Measurements from ENCODE around the gene FBXW8.

The FBXW8 gene

GRCh38 chr12:116920939-116921338 is 10.2 kb downstream of the FBXW8 start:
- H3K27ac ChIP-seq (ENCODE audit: low read length), result no peak overlapping the region; the same call in 1 of the 2 replicates
- TF ChIP-seq CTCF (IDR thresholded peaks at IDR 0.05; ENCODE audit: low read length) (no peak), EZH2 (optimal IDR thresholded peaks at IDR 0.05; ENCODE audit: low read depth, low read length) (no peak), EZH2phosphoT487 (IDR thresholded peaks at IDR 0.05; ENCODE audit: low read length) (no peak)
- no peaks in the 10 kb centered on the region for H3K27me3 ChIP-seq (replicated peaks; ENCODE audit: insufficient read depth, low read length)
- H3K36me3 ChIP-seq (replicated peaks; ENCODE audit: insufficient read depth, low read length), result no peaks in the 10 kb centered on the region
- no peaks in the 10 kb centered on the region for H3K9me3 ChIP-seq (replicated peaks; ENCODE audit: insufficient read depth, low read length)
- H3K9ac ChIP-seq (ENCODE audit: low read length), result no peak overlapping the region
- H3F3A ChIP-seq (ENCODE audit: insufficient read depth, low read length), result peaks cover 29% of the 10 kb centered on the region
- H4K20me1 ChIP-seq (ENCODE audit: insufficient read depth, low read length), result no peaks in the 10 kb centered on the region
- no peak overlapping the region for H3K4me3 ChIP-seq (ENCODE audit: low read length)
- H3K79me2 ChIP-seq (ENCODE audit: low read length), result peaks cover 19% of the 10 kb centered on the region
- H3K9me2 ChIP-seq (replicated peaks; ENCODE audit: insufficient read depth, low read length), result no peaks in the 10 kb centered on the region
- H2AFZ ChIP-seq (ENCODE audit: low read length), result no peak overlapping the region
- H3K4me2 ChIP-seq (ENCODE audit: low read depth, low read length), result no peak overlapping the region
- peaks cover 47% of the 10 kb centered on the region for H3K4me1 ChIP-seq (ENCODE audit: low read length)
- DNase-seq, result no peak

- no peak overlapping the region for H3K4me3 ChIP-seq (ENCODE audit: low read length)
- DNase-seq, result peak; percentile 76
- no peaks in the 10 kb centered on the region for H4K20me1 ChIP-seq (ENCODE audit: insufficient read depth, low read length)
- peaks cover 29% of the 10 kb centered on the region for H3F3A ChIP-seq (ENCODE audit: insufficient read depth, low read length)
- H2AFZ ChIP-seq (ENCODE audit: low read length), result no peak overlapping the region
- H3K9me3 ChIP-seq (replicated peaks; ENCODE audit: insufficient read depth, low read length), result no peaks in the 10 kb centered on the region
- H3K27me3 ChIP-seq (replicated peaks; ENCODE audit: insufficient read depth, low read length), result no peaks in the 10 kb centered on the region
- TF ChIP-seq EZH2 (optimal IDR thresholded peaks at IDR 0.05; ENCODE audit: low read depth, low read length) (no peak), EZH2phosphoT487 (IDR thresholded peaks at IDR 0.05; ENCODE audit: low read length) (no peak), CTCF (IDR thresholded peaks at IDR 0.05; ENCODE audit: low read length) (no peak)
- peak overlapping the region; percentile 13; the same call in 1 of the 2 replicates for H3K4me2 ChIP-seq (ENCODE audit: low read depth, low read length)
- H3K79me2 ChIP-seq (ENCODE audit: low read length), result peaks cover 18% of the 10 kb centered on the region
- peaks cover 44% of the 10 kb centered on the region for H3K4me1 ChIP-seq (ENCODE audit: low read length)
- H3K9ac ChIP-seq (ENCODE audit: low read length), result 0 out of 2 replicates have a peak overlapping the region, but pooled peaks have one; percentile 15
- no peaks in the 10 kb centered on the region for H3K36me3 ChIP-seq (replicated peaks; ENCODE audit: insufficient read depth, low read length)
- peak overlapping the region; percentile 95 for H3K27ac ChIP-seq (ENCODE audit: low read length)
- H3K9me2 ChIP-seq (replicated peaks; ENCODE audit: insufficient read depth, low read length), result no peaks in the 10 kb centered on the region
These were observed 11.6 kb downstream of the FBXW8 start for GRCh38 chr12:116922194-116922897.

GRCh38 chr12:116924558-116925453 is 14.1 kb downstream of the FBXW8 start:
- no peaks in the 10 kb centered on the region for H3K9me2 ChIP-seq (replicated peaks; ENCODE audit: insufficient read depth, low read length)
- peak overlapping the region; percentile 63 for H3K27ac ChIP-seq (ENCODE audit: low read length)
- DNase-seq, result peak; percentile 83
- H3K27me3 ChIP-seq (replicated peaks; ENCODE audit: insufficient read depth, low read length), result no peaks in the 10 kb centered on the region
- no peaks in the 10 kb centered on the region for H3K9me3 ChIP-seq (replicated peaks; ENCODE audit: insufficient read depth, low read length)
- H3K9ac ChIP-seq (ENCODE audit: low read length), result no peak overlapping the region
- H2AFZ ChIP-seq (ENCODE audit: low read length), result no peak overlapping the region
- TF ChIP-seq EZH2 (optimal IDR thresholded peaks at IDR 0.05; ENCODE audit: low read depth, low read length), result no peak
- no peak for TF ChIP-seq EZH2phosphoT487 (IDR thresholded peaks at IDR 0.05; ENCODE audit: low read length)
- no peak for TF ChIP-seq CTCF (IDR thresholded peaks at IDR 0.05; ENCODE audit: low read length)
- H3K79me2 ChIP-seq (ENCODE audit: low read length), result peaks cover 17% of the 10 kb centered on the region
- H3K4me1 ChIP-seq (ENCODE audit: low read length), result peaks cover 44% of the 10 kb centered on the region
- peaks cover 29% of the 10 kb centered on the region for H3F3A ChIP-seq (ENCODE audit: insufficient read depth, low read length)
- H3K4me3 ChIP-seq (ENCODE audit: low read length), result no peak overlapping the region
- peak overlapping the region; percentile 50 for H3K4me2 ChIP-seq (ENCODE audit: low read depth, low read length)
- H3K36me3 ChIP-seq (replicated peaks; ENCODE audit: insufficient read depth, low read length), result no peaks in the 10 kb centered on the region
- no peaks in the 10 kb centered on the region for H4K20me1 ChIP-seq (ENCODE audit: insufficient read depth, low read length)

Data from MM.1S (cell line).